ENCODE results near the gene CHN2. TPM values are rescaled to one million over a fixed set of nuclear protein-coding genes. Genes with fewer than 3 reads are reported as not detected.

The CHN2 gene
- total RNA-seq, 1 donor from 2014 or later: 8.0 TPM

DNA sequence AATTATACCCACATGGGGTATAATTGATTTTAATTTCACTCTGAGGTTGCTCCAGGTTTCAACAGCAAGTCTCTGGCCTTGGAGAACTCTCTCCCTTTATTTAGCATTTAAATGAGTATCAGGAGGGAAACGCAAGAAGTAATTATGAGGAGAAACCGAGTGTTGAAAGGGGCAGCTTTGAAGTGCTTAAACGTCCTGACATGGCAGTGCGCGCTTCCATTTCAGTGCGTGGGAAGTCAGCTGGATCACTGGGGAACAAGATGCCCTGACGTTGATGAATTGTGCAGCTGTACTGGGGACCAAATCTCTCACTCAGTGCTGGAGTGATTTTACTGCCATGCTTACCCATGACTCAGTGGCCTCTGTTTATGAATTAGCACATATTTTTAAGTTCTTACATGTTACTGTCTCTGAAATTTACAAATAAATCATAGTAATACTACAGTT, 263.0 kb downstream of the CHN2 start:
- TF ChIP-seq, protein P1, sequence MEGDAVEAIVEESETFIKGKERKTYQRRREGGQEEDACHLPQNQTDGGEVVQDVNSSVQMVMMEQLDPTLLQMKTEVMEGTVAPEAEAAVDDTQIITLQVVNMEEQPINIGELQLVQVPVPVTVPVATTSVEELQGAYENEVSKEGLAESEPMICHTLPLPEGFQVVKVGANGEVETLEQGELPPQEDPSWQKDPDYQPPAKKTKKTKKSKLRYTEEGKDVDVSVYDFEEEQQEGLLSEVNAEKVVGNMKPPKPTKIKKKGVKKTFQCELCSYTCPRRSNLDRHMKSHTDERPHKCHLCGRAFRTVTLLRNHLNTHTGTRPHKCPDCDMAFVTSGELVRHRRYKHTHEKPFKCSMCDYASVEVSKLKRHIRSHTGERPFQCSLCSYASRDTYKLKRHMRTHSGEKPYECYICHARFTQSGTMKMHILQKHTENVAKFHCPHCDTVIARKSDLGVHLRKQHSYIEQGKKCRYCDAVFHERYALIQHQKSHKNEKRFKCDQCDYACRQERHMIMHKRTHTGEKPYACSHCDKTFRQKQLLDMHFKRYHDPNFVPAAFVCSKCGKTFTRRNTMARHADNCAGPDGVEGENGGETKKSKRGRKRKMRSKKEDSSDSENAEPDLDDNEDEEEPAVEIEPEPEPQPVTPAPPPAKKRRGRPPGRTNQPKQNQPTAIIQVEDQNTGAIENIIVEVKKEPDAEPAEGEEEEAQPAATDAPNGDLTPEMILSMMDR (IDR thresholded peaks at IDR 0.05; ENCODE audit: unreplicated experiment): no peak
- H3K27ac Mint-ChIP-seq: peak overlapping the region; percentile 45
- peaks cover 36% of the 10 kb centered on the region for H3K4me1 Mint-ChIP-seq
- H3K27me3 Mint-ChIP-seq (ENCODE audit: low read depth): no peaks in the 10 kb centered on the region
- DNase-seq (ENCODE audit: low spot score in 2 of 2, unreplicated experiment in 2 of 2): no peak
- no peaks in the 10 kb centered on the region for H3K36me3 Mint-ChIP-seq
- H3K9me3 Mint-ChIP-seq: no peaks in the 10 kb centered on the region
- no peak overlapping the region for H3K4me3 Mint-ChIP-seq

DNA sequence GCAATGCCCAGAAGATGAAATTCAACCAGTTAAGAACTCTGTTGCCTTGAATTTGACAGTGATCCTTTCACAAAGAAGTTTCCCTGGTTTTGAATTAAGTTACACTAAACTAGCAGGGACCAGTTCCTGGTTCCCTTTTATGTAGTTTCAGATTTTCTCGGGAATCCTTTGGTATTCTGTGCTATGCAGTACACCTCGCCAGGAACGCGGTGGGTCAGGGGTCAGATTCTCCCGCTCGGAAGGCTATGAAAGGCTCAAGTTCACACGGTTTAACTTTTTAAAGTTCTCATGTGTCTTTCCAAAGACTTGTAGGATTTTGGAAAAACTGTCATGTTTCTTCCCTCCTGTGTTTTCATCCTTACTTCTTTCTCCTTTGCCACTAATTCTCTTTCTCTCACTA, 264.4 kb downstream of the CHN2 start:
- no peaks in the 10 kb centered on the region for H3K9me3 Mint-ChIP-seq
- peaks cover 35% of the 10 kb centered on the region for H3K4me1 Mint-ChIP-seq
- no peaks in the 10 kb centered on the region for H3K36me3 Mint-ChIP-seq
- TF ChIP-seq, protein P1 (IDR thresholded peaks at IDR 0.05; ENCODE audit: unreplicated experiment): no peak
- DNase-seq (ENCODE audit: low spot score in 2 of 2, unreplicated experiment in 2 of 2): no peak
- no peak overlapping the region for H3K4me3 Mint-ChIP-seq
- no peak overlapping the region for H3K27ac Mint-ChIP-seq
- H3K27me3 Mint-ChIP-seq (ENCODE audit: low read depth): no peaks in the 10 kb centered on the region

DNA sequence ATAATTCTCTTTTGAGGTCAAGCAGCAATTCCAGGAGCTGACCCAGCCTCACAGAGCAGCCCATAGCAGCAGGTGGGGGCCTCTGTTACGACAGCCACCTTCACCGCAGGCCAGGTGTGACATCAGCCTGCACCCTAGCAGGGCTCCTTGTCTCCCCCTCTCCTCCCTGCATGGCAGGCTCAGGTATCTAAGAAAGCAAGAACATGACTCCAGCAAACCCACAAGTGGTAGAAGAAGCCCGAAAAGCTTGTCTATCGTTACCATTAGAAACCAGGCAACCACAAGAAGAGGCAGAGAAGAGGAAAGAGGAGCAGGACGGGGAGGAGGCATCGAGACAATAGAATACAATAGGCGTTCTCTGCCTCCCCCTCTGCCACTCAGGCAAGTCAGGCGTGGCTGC, 265.0 kb downstream of the CHN2 start:
- peaks cover 35% of the 10 kb centered on the region for H3K4me1 Mint-ChIP-seq
- H3K27ac Mint-ChIP-seq: no peak overlapping the region
- no peaks in the 10 kb centered on the region for H3K36me3 Mint-ChIP-seq
- H3K9me3 Mint-ChIP-seq: no peaks in the 10 kb centered on the region
- H3K4me3 Mint-ChIP-seq: no peak overlapping the region
- no peak for DNase-seq (ENCODE audit: low spot score in 2 of 2, unreplicated experiment in 2 of 2)
- H3K27me3 Mint-ChIP-seq (ENCODE audit: low read depth): no peaks in the 10 kb centered on the region
- TF ChIP-seq, protein P1 (IDR thresholded peaks at IDR 0.05; ENCODE audit: unreplicated experiment): no peak

DNA sequence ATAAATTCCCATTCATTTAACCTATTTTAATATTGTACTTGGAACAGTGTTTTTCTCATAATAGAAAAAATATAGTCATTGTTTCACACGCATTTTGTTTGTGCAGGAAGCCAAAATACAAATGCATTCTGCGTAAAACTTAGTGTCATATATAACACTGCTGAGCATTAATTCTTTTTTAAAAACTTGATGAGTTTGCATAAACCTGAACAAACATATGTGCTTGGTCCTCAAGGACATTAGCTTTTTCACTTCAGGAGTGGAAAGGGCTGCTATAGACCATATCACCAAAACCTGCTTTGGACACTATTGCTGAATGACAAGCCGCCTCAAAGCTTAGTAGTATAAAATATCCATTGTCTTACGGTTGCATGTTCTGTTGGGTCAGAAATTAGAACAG, 267.4 kb downstream of the CHN2 start:
- H3K27ac Mint-ChIP-seq: no peak overlapping the region
- H3K27me3 Mint-ChIP-seq (ENCODE audit: low read depth): no peaks in the 10 kb centered on the region
- no peak overlapping the region for H3K4me3 Mint-ChIP-seq
- no peaks in the 10 kb centered on the region for H3K36me3 Mint-ChIP-seq
- H3K9me3 Mint-ChIP-seq: no peaks in the 10 kb centered on the region
- peaks cover 26% of the 10 kb centered on the region for H3K4me1 Mint-ChIP-seq
- TF ChIP-seq, protein P1 (IDR thresholded peaks at IDR 0.05; ENCODE audit: unreplicated experiment): no peak
- DNase-seq (ENCODE audit: low spot score in 2 of 2, unreplicated experiment in 2 of 2): no peak

DNA sequence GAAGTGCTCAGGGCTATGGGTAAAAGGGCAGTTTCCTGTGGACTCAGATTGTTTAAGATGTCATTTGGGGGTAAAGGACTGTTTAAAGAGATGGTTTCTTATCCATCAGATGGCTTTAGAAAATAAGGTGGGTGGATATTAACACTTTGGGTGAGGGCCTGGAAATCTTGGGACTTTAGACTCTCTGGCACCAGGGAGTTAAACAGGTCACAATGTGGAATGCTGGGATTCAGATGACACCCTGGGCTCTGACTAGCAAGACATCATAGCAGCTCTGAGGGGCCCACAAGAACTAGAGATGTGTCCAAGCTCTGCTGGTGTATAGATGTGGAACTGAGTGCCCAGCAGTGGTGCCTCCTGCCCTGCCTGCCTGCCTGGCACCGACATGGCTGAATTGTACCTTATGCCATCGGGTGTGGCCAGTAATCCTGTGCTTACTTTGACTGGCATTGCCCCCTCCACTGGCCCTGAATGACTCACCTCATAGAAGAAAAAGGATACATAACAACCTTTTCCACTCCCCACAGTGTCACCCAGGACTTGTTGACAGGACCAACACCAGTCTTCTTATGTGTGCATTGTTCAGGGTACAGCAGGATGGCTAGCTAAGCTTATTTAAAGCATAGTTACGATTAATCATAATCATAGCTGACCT, 269.1 kb downstream of the CHN2 start:
- TF ChIP-seq, protein P1 (IDR thresholded peaks at IDR 0.05; ENCODE audit: unreplicated experiment): no peak
- H3K4me3 Mint-ChIP-seq: no peak overlapping the region
- no peak for DNase-seq (ENCODE audit: low spot score in 2 of 2, unreplicated experiment in 2 of 2)
- peaks cover 11% of the 10 kb centered on the region for H3K4me1 Mint-ChIP-seq
- H3K9me3 Mint-ChIP-seq: no peaks in the 10 kb centered on the region
- no peaks in the 10 kb centered on the region for H3K36me3 Mint-ChIP-seq
- H3K27me3 Mint-ChIP-seq (ENCODE audit: low read depth): no peaks in the 10 kb centered on the region
- H3K27ac Mint-ChIP-seq: no peak overlapping the region
